ENCODE results near the gene TNNC1.

Gene TNNC1

GRCh38 chr3:52489453-52489852 is 35.6 kb upstream of the TNNC1 start:
- H3K27ac ChIP-seq = no peak overlapping the region
- no peak for TF ChIP-seq CTCF (conservative IDR thresholded peaks at IDR 0.05)

GRCh38 chr3:52488746-52489145 is 34.9 kb upstream of the TNNC1 start:
- TF ChIP-seq CTCF (conservative IDR thresholded peaks at IDR 0.05) = no peak
- no peak overlapping the region for H3K27ac ChIP-seq

GRCh38 chr3:52487788-52488691 is 34.2 kb upstream of the TNNC1 start:
- TF ChIP-seq CTCF (conservative IDR thresholded peaks at IDR 0.05) = no peak
- H3K27ac ChIP-seq = no peak overlapping the region

GRCh38 chr3:52487050-52487787 is 33.4 kb upstream of the TNNC1 start:
- no peak overlapping the region for H3K27ac ChIP-seq

GRCh38 chr3:52484680-52485461 is 31.0 kb upstream of the TNNC1 start:
- no peak for TF ChIP-seq CTCF (conservative IDR thresholded peaks at IDR 0.05)
- no peak overlapping the region for H3K27ac ChIP-seq

More at GRCh38 chr3:52487050-52487787, 33.4 kb upstream of the TNNC1 start:
- no peak for TF ChIP-seq CTCF (conservative IDR thresholded peaks at IDR 0.05)

GRCh38 chr3:52483577-52484381 is 29.9 kb upstream of the TNNC1 start:
- no peak overlapping the region for H3K27ac ChIP-seq
- TF ChIP-seq CTCF (conservative IDR thresholded peaks at IDR 0.05) = no peak

Data from VCaP (cell line).